Skin of body (tissue), 2 donors: ENCODE results near the gene ARHGAP30. TPM values are rescaled to one million over a fixed set of nuclear protein-coding genes. Genes with fewer than 3 reads are reported as not detected.
"Not testable (repeated sequence)": the region's sequence is repeated elsewhere in the genome, so short reads cannot be mapped to it uniquely, and the experiment has no call there.

Experiments used
- DNase-seq: peaks from one replicate; lab custom pipeline; 2025; lab: John Stamatoyannopoulos, UW
- total RNA-seq: library from RNA; depleted of rRNA; stranded (reverse); fragments of >200 nt; gene quantifications from one replicate; pipeline ENCODE4 v1.2.3, GENCODE V29; 2014

Gene ARHGAP30, protein sequence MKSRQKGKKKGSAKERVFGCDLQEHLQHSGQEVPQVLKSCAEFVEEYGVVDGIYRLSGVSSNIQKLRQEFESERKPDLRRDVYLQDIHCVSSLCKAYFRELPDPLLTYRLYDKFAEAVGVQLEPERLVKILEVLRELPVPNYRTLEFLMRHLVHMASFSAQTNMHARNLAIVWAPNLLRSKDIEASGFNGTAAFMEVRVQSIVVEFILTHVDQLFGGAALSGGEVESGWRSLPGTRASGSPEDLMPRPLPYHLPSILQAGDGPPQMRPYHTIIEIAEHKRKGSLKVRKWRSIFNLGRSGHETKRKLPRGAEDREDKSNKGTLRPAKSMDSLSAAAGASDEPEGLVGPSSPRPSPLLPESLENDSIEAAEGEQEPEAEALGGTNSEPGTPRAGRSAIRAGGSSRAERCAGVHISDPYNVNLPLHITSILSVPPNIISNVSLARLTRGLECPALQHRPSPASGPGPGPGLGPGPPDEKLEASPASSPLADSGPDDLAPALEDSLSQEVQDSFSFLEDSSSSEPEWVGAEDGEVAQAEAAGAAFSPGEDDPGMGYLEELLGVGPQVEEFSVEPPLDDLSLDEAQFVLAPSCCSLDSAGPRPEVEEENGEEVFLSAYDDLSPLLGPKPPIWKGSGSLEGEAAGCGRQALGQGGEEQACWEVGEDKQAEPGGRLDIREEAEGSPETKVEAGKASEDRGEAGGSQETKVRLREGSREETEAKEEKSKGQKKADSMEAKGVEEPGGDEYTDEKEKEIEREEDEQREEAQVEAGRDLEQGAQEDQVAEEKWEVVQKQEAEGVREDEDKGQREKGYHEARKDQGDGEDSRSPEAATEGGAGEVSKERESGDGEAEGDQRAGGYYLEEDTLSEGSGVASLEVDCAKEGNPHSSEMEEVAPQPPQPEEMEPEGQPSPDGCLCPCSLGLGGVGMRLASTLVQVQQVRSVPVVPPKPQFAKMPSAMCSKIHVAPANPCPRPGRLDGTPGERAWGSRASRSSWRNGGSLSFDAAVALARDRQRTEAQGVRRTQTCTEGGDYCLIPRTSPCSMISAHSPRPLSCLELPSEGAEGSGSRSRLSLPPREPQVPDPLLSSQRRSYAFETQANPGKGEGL
- total RNA-seq, result 7.9 TPM

DNA sequence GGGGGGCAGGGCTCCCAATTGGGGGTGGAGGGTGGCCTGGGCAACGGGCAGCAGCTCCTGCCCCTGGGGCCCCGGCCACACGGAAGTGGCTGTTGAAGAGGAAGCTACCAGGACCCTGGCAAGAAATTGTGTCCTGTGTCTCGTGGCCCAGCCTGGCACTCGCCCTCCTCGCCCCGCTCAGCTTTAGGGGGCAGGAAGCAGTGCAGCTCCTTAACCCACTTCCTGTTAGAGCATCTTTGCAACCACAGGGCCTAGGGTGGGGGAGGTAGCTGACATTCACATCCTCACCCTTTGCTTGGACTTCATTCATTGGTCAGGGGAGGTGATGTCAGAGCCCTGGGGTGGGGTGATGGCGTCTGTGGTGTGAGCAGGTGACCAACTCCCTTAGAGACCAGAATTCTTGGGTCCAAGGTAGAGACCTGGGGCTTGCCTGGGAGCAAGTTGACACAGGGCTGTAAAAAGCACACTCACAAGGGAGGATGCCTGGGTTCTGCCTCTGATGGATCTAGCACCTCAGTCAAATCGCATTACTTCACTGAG, at the start of gene ARHGAP30:
ARHGAP30 (minus strand) TSS at position 161 of the 540 bp plus-strand sequence. CDS start 267 bp downstream, outside the sequence.
- no peak for DNase-seq

DNA sequence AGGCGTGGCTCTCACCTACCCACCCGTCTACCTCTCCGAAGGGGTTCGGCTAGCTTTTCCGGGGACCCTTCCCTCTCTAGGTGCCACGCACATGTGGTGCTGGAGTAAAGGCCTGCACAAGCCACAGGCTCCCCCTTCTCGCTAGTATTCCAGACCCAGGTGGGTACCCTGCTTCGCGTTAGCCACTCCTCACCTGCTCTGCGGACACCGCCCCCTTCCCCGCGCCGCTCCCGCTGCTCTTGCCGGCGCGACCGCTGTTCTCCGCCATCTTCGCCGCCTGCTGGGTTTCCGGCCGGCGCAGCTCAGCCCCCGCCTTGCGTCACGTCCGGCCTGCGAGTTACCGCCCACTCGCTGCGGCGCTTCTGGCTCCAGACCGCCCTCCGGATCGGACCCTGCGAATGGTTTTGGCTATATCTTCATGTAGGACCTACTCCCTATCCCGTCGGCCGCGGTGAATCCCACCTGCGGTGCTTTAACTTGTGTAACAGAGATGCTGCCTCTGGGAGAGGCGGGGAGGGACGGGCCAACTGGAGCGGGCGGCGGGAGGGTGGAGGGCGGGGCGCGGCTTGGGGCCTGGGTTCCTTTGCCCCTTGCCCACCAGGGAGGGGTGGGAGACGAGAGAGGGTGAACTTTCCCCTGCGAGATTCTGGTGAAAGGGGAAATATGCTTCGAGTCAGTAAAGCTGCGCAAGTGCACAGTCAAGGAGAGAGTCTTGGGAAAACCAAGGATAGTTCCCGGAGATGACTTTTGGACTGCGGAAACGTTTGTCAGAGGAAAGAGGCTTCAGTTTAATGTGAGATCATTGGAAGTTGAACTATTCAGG, 48.3 kb upstream of the ARHGAP30 start, which contains the start of the genes NIT1 and PFDN2:
NIT1 (plus strand) TSS at position 347 of the 823 bp plus-strand sequence; CDS start at position 419, 72 bp downstream.
PFDN2 (minus strand) TSS at position 279 of the 823 bp plus-strand sequence; CDS start at position 268, 11 bp downstream.
- DNase-seq, result peak; percentile 85

DNA sequence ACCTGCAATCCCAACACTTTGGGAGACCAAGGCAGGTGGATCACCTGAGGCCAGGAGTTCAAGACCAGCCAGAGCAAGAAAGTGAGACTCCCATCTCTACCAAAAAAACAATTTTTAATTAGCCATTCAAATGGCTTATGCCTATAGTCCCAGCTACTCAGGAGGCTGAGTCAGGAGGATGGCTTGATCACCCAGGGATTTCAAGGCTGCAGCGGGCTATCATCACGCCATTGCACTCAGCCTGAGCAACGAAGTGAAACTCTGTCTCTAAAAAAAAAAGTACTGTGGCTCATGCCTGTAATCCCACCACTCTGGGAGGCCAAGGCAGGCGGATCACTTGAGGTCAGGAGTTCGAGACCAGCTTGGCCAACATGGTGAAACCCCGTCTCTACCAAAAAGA, 46.3 kb upstream of the ARHGAP30 start:
- not testable (repeated sequence) for DNase-seq

DNA sequence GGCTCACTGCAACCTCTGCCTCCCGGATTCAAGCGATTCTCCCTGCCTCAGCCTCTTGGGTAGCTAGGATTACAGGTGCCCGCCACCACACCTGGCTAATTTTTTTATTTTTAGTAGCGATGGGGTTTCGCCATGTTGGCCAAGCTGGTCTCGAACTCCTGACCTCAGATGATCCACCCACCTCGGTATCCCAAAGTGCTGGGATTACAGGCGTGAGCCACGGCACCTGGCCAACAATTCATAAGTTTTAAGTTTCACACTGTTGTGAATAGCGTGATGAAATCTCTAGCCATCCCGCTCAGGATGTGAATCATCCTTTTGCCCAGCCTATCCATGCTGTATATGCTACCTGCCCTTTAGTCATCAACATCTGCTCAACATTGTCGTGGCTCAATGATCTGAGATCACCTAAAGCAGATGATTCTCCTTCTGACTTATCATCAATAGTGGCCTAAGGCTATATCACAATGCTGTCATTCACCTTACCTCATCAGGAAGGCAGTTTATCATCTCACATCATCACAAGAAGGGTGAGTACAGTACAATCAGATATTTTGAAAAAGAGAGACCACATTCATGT, 45.5 kb upstream of the ARHGAP30 start:
- no peak for DNase-seq

DNA sequence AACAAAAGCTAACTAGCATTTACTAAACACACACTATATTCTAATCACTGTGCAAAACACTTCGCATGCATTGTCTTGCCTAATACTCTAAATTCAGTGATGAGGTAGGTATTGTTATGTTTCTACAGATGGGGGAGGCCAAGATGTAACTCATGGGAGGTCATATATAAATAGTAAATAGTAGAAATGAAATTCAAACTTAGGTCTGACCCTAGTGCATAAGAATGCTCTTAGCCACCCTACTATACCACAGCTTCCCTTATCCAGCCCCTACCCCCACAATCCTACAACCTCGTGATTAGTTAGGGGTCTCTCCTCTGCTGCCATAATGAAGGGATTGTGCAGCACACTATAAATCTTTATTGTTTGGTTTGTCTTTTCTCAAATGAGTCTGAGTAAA, 44.9 kb upstream of the ARHGAP30 start:
- no peak for DNase-seq

DNA sequence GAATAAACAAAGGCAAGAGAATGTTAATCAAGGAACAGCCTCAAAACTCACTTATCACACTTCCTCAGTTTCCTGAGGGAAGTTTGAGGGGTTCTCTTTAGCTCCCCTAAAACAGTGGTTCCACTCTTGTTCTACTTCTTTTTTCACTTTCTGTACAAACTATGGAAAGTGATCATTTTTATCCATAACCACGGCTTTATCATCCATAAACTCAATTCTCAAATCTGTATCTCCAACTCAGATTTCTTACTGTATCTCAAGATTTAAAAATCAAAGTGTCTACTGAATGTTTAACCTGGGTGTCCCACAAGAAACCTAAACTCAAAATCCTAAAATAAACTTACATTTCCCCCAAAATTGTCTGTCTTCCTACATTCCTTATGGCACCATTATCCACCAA, 44.2 kb upstream of the ARHGAP30 start:
- no peak for DNase-seq

DNA sequence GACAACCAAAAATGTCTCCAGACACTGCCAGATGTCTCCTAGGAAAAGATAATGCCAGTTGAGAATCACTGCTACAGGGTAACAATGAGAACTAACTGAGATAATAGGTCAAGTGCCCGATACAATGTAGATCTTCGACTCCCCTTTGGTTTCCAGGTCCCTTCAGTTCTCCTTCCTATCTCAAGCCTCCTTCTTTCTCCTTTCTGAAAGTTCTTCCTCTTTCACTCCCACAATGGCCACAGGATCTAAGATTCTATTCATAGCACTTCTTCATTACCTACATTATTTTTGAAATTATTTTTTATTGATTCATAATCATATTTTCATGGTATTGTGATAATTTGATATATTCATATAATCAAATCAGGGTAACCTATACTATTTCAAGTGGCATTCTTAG, 41.8 kb upstream of the ARHGAP30 start:
- DNase-seq, result no peak

DNA sequence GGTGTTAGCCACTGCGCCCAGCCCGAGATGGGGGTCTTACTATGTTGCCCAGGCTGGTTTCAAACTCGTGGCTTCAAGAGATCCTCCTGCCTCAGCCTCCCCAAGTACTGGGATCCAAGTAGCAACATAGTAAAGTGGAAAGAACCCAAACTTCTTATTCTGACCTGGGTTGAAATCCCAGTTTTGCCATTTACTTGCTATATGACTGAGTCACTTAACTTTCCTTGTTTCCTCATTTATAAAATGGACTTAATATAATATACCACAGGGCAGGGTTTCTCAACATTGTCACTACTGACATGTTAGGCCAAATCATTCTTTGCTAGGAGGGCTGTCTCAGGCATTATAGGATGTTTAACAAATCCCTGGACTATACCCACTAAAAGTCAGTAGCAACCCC, 41.4 kb upstream of the ARHGAP30 start:
- DNase-seq, result no peak

DNA sequence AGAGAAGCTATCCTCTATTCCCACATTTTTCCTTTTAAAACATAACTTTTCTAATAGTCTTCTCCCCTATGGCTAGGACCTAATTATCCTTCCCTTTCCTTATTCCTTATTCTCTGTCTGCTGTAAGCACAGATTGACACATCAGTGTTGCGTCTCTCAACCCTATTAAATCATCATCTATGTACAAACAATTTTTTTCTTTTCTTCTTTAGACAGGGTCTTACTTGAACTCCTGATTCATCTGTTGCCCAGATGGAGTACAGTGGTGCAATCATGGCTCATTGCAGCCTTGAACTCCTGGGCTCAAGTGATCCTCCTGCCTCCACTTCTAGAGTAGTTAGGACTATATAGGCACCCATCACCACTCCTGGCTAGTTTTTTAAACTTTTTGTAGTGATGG, 36.7 kb upstream of the ARHGAP30 start:
- no peak for DNase-seq

DNA sequence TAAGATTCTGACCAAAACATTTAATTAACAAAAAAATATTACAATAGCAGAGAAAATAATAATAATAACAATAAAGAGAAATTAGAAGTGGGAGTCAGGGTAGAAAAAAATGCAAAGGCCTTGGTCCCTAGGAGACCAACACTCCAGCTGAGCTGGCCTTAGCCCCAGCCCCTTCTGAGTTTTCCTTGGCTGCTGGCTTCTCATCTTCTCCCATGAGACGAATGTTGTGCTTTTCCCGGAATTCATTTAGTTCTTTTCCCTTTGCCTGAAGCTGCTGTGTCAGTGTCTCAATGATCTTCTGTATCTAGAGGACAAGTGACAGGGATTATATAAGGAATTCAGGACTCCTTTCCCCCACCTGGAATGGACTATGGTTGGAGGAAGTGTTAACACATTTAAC, 30.9 kb upstream of the ARHGAP30 start:
- DNase-seq, result no peak

DNA sequence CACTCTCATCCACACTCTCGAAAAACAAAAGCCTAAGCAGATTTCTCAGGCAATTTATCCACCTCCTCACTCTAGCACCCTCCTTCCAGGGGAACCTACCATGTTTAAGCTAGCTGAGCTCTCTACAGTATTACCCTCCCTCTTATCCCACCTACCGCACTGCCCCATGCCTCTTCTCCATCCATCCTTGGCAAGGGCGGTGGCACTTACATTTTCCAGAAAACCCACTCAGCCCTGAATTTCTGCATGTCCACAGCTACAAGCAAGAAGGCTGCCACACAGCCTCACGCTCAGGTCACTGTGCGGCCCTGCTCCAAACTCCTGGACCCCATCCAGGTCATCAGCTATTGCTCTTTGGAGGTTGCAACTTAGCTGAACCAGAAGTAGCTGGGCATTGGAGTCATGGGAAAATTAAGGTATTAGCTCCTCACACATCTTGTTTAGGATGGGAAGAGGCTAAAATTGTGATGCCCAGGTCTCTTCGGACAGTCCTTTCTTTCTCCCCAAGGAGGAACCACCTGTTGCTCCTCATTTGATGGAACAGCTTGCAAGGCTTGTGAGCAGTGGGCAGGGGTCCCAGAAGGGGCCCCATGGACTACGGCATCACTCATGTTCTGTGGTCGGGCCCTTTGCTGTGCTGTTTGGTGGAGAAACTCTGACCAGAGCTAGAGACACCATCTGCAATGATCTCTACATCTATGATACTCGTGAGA, 29.6 kb upstream of the ARHGAP30 start:
- no peak for DNase-seq

DNA sequence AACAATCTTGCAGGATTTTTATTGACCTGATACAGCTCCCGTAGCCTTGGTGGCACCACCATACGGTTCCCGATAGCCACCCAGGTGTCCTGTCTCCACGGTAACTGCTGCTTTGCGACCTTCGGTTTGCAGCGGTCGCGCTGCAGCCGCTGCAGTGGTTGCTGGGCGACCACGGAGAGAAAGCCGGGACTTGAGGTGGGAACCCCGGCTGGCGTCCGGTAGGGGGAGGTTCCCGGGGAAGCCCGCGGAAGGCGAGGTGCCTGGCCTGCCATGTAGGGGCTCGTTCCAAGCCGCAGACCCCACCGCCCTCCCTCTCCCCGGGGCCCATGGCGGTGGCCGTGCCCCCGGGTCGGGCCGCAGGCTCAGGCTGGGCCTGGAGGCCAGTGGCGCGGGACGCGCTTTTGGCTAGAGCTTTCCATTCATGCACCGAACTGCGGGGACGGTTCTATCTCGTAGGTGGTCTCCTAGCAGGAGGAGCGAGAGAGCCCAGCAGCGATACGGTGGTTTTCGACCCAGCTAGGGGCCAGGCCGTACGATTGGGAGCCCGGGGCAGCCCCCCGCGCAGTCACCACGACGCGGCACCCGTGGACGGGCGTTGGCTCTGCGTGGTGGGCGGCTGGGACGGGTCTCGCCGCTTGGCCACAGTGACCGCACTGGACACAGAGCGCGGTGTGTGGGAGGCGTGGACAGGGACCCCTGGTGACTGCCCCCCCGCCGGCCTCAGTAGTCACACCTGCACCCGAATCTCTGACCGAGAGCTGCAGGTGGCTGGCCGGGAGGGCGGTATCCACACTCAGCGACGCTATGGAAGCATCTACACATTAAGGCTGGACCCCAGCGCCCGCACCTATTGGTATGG, 28.7 kb upstream of the ARHGAP30 start, which contains the start of gene KLHDC9:
KLHDC9 (plus strand) TSS at position 152 of the 859 bp plus-strand sequence; CDS start at position 327, 175 bp downstream.
- DNase-seq, result peak; percentile 16

DNA sequence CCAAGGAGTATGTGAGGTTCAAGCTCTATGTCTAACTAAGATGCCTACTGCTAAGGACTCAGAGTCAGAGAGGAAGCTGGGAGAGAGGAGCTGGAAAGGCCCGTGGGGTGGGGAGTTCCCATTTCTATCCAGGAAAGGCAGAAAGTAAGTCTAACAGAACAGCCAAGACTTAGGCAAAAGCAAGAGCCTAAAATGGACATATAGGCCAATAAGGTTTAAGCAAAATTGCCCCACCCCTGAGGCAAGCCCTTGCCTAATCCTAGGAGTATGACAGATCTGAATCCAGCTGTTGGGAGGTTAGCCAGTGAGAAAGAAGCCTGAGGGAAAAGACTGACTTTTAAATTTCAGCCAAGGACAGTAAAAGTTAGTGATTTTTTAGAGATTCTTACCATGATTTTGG, 26.8 kb upstream of the ARHGAP30 start:
- peak; percentile 43 for DNase-seq

DNA sequence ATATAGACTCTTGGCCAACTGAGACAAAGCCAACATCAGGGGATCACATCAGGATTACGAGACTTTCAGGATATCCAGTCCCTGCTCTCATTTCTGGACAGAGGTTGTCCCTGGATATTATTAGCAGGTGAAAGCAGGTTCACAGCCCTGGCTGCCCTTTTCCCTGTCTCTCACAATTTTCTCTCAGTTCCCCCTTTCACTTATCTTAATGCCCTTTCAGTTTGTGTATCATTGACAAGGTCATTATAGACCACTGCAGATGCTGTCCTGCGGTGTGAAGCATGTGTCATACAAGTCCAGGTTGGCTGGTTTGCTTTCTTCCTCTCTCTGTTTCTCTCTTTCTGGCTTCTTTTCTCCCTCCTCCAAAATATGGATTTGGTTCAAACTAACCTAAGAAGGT, 26.3 kb upstream of the ARHGAP30 start:
- no peak for DNase-seq

DNA sequence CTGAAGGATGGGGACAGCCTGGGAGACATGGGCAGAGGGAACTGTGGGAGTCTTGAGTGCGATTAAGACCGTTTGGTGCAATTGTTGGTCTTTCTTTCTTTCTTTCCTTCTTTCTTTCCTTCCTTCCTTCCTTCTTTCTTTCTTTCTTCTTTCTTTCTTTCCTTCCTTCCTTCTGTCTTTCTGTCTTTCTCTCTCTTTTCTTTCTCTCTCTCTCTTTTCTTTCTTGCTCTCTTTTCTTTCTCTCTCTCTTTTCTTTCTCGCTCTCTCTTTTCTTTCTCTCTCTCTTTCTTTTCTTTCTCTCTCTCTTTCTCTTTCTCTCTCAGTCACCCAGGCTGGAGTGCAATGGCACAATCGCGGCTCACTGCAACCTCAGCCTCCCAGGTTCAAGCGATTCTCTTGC, 25.5 kb upstream of the ARHGAP30 start:
- no peak for DNase-seq

DNA sequence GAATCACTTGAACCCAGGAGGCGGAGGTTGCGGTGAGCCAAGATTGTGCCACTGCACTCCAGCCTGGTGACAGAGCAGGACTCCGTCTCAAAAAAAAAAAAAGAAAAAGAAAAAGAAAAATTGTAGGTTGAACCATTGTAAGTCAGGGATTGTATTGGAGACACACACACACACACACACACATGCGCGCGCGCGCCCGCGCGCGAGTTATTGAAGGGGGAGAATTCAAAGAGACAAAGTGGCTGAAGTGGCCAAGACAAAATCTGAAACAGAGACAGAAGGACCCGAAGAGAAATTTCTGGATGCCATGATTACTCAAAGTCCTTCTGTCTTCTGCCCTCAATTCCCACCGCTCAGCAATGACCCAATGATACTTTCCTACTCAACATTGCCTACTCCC, 24.8 kb upstream of the ARHGAP30 start:
- no peak for DNase-seq

DNA sequence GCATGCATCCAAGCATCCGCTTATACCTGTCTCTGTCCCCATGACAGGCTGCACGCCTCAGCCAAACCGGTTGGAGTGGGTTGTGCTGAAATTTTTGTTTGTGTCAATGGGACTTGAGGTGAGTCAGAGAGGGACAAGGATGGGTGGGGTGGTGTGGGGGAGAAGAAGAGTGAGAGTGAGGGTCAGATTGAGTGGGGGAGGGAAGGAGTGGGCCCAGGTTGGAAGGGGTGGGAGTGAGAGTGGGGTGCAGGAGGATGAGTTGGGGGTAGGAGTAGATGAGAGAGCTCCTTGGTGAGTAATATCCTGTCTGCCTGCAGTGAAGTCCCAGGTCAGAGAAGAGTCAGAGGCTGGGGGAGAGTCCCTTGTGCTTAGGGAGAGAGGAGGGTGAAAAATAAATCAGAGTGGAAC, 22.9 kb upstream of the ARHGAP30 start:
- no peak for DNase-seq

DNA sequence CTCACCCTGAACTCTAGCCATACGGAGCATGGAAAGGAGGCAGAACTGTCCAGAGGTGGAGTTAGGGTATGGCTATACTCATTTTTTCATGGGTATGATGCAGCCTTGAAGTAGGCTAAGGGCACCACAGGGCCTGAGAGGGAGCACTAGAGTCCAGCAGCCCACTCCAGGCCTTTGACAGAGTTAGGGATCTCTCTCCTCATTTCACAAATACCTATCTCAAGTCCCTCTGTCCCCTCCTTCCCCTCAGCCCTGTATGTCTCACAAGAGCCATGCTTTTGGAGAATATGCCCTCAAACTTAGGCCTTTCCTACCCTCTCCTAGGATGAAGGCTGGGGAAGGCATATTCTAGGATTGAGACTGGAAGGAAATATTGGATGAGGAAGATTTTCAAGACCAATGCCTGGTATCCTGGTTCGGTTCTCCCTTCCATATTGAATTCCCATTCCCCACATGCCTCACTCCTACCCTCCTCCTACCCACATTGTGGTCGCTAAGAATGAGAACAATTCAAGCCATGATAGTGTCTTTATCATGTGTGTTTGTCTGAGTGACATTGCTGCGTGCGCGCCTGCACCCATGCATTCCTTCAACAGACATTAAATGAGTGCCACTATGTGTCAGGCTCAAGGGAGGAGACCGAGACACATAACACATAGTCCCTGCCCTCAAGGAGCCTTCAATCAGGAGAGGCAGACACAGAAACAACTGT, 22.3 kb upstream of the ARHGAP30 start:
- no peak for DNase-seq
